ENCODE results near the gene UGT1A8. TPM values are rescaled to one million over a fixed set of nuclear protein-coding genes. Genes with fewer than 3 reads are reported as not detected.
"Not testable (repeated sequence)": the region's sequence is repeated elsewhere in the genome, so short reads cannot be mapped to it uniquely, and the experiment has no call there.

UGT1A8 gene
- total and polyA plus RNA-seq, 12 donors, result 0.11 TPM; not detected in 11

DNA sequence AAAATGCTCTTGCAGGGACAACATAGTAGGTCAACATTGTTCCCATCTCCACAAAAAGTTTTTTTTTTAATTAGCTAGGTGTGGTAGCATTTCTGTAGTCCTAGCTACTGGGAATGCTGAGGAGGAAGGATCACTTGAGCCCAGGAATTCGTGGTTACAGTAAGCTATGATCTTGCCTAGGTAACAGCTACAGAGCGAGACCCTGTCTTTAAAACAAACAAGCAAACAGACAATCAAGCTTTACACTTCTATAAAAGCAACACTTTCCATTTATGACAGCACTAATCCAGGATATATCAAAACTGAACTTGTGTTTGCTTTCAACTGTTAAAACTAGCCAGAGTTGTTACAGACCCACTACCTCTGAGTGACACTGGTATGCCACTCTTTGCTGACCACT, 123.4 kb downstream of the UGT1A8 start:
- H3K9me3 ChIP-seq, result no peaks in the 10 kb centered on the region
- H3K27me3 ChIP-seq, result peaks cover 0 to 24% (median 9%) of the 10 kb centered on the region in 7 donors
- intact Hi-C loops (cut with DNase I), result no loop called here
- 57 to 61% methylated on average over 2 of the region's 2 CpGs for WGBS, 2 donors
- TF ChIP-seq, protein P1, sequence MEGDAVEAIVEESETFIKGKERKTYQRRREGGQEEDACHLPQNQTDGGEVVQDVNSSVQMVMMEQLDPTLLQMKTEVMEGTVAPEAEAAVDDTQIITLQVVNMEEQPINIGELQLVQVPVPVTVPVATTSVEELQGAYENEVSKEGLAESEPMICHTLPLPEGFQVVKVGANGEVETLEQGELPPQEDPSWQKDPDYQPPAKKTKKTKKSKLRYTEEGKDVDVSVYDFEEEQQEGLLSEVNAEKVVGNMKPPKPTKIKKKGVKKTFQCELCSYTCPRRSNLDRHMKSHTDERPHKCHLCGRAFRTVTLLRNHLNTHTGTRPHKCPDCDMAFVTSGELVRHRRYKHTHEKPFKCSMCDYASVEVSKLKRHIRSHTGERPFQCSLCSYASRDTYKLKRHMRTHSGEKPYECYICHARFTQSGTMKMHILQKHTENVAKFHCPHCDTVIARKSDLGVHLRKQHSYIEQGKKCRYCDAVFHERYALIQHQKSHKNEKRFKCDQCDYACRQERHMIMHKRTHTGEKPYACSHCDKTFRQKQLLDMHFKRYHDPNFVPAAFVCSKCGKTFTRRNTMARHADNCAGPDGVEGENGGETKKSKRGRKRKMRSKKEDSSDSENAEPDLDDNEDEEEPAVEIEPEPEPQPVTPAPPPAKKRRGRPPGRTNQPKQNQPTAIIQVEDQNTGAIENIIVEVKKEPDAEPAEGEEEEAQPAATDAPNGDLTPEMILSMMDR (IDR thresholded peaks at IDR 0.05), result no peak
- no peaks in the 10 kb centered on the region for H3K36me3 ChIP-seq
- H3K4me1 ChIP-seq, result no peaks in the 10 kb centered on the region
- ATAC-seq (no peak), DNase-seq (no peak)
- no peak overlapping the region for H3K27ac ChIP-seq
- H3K4me3 ChIP-seq, result no peak overlapping the region

DNA sequence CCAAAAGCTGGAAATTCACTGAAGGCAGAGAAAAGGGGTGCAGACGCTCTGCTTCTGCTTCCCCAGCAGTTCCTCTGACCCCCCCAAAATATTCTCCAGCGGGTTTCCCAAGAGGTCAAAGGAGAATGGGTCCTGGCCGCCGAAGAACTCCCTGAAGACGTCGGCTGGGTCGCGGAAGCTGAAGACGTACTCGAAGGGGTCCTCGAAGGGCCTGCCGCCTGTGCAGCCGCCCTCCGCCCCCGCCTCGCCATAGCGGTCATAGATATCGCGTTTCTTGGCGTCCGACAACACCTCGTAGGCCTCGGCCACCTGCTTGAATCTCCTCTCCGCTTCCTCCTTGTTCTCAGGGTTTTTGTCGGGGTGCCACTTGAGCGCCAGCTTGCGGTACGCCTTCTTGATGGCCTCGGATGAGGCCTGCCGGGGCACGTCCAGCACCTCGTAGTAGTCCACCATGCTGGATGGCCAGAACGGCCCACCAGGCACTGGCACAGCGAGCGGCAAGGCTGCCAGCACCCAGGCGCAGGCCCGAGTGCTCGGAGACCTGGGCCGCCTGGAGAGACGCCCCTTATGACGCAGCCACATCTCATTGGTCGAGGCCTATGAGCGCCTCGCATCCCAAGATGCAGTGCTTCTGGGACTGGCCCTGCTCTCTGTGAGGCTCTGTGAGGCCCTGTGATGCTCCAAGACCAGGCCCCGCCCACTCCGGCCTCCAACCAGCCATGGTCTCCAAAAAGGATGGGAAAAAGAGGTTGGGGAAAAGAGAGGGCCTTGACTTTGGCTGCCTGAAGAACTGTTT, 126.2 kb downstream of the UGT1A8 start:
- TF ChIP-seq, protein P1 (IDR thresholded peaks at IDR 0.05), result no peak
- intact Hi-C loops (cut with DNase I), result no loop called here
- DNase-seq (no peak), ATAC-seq (no peak)
- no peaks in the 10 kb centered on the region for H3K4me1 ChIP-seq
- no peak overlapping the region for H3K4me3 ChIP-seq
- no peaks in the 10 kb centered on the region for H3K9me3 ChIP-seq
- H3K27me3 ChIP-seq, result peaks cover 0 to 12% (median 0%) of the 10 kb centered on the region in 7 donors
- H3K27ac ChIP-seq, result no peak overlapping the region
- 89 to 92% methylated on average over 45 of the region's 46 CpGs for WGBS, 2 donors
- no peaks in the 10 kb centered on the region for H3K36me3 ChIP-seq

DNA sequence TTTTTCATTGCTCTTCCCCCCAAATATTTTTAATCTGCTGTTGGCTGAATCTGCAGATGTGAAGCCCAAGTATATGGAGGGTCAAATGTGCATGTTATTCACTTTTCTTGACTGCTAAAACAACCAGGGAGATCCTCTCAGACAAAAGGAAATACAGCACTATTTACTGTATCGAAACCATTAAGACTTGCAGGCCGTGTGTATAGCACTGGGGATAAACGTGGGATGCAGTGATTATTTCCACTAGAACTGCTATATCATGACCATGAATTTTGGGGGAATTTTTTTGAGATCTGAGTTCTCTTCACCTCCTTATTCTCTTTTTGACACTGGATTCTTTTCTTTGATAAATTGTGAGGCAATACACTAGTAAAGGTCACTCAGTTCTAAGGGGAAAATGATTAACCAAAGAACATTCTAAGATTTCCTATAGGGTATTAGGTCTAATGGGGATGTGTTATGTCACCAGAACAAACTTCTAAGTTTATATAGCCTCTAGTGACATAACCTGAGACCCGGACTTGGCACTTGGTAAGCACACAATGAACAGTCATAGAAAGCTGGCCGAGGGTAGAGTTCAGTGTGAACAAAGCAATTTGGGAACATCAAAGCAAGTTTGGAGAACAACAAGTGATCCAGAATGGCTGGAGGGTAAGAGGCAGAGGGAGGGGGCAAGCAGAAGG, 127.8 kb downstream of the UGT1A8 start:
- ATAC-seq, result no peak
- WGBS, 2 donors, result 73 to 77% methylated on average over 5 of the region's 5 CpGs
- Histone ChIP-seq H3K4me1 (no peaks in the 10 kb centered on the region), H3K27ac (no peak overlapping the region), H3K27me3 (peaks cover 0 to 9% (median 0%) of the 10 kb centered on the region in 7 donors), H3K4me3 (no peak overlapping the region), H3K9me3 (peaks cover 0 to 1% (median 0%) of the 10 kb centered on the region in 11 donors), H3K36me3 (no peaks in the 10 kb centered on the region)
- intact Hi-C loops (cut with DNase I), result no loop called here
- TF ChIP-seq, protein P1 (IDR thresholded peaks at IDR 0.05), result no peak
- no peak for DNase-seq

DNA sequence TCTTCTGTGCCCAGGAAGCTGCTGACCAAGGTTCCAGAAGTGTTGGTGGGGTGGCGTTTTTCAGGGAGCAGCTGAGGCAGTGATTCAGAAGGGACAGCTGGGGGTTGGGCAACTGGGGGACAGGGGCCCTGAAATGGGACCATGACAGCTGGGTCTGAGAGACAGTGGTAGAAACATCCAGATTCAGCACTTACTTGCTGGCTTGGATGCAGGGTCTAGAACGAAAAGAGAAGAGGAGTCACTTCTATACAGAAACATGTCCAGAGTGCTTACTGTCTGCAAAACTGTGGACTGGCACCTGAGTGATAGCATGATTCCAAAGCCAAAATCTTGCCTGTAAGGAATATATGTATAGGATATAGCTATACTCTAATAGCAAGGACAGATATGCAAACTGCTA, 128.4 kb downstream of the UGT1A8 start:
- WGBS, 2 donors, result 57 to 58% methylated on average over 2 of the region's 2 CpGs
- DNase-seq; ATAC-seq; intact Hi-C loops (cut with DNase I); H3K36me3 ChIP-seq; H3K4me1 ChIP-seq; H3K27ac ChIP-seq; H3K4me3 ChIP-seq; H3K27me3 ChIP-seq; H3K9me3 ChIP-seq: not testable (repeated sequence)

Measured in heart right ventricle (tissue), 16 donors.